ENCODE data around the gene DCP1B. TPM values are rescaled to one million over a fixed set of nuclear protein-coding genes. Genes with fewer than 3 reads are reported as not detected.

DCP1B gene
- total and polyA plus RNA-seq, 2 of the 4 experiments (the other 2 are of a cell fraction) = 13.3 to 19.7 TPM

- no peak overlapping the region for H3K9ac ChIP-seq (ENCODE audit: low read depth, low read length)
These were observed 26.7 kb downstream of the DCP1B start for GRCh38 chr12:1977588-1977987.

More at GRCh38 chr12:1977588-1977987, 26.7 kb downstream of the DCP1B start:
- no peak overlapping the region for H4K91ac ChIP-seq (ENCODE audit: insufficient read depth, low read depth, low read length)
- H3K79me1 ChIP-seq (ENCODE audit: low read depth in 1 of 2, low read length in 2 of 2) = peaks cover 0 to 14% of the 10 kb centered on the region in 2 experiments; a peak in 2 of 4 replicates
- H2BK20ac ChIP-seq (ENCODE audit: low read depth, low read length) = no peak overlapping the region
- intact Hi-C loops (cut with micrococcal nuclease) = no loop called here
- no peak overlapping the region for H2AK9ac ChIP-seq (replicated peaks; ENCODE audit: low read depth, low read length, poor library complexity)
- no peak overlapping the region for H2AK5ac ChIP-seq (ENCODE audit: low read depth, low read length)
- H2BK120ac ChIP-seq (ENCODE audit: low read depth, low read length) = no peak overlapping the region
- no peak overlapping the region for H3K4me2 ChIP-seq (ENCODE audit: low read depth, low read length)
- H3K4ac ChIP-seq (ENCODE audit: low read depth, low read length) = no peak overlapping the region
- TF ChIP-seq CHD1 (IDR thresholded peaks at IDR 0.05; ENCODE audit: low read depth, low read length) = no peak
- no peak for TF ChIP-seq RAD21 (IDR thresholded peaks at IDR 0.05; ENCODE audit: low read length)
- no peak for TF ChIP-seq NFE2L2 (IDR thresholded peaks at IDR 0.05; ENCODE audit: low read depth, low read length)
- TF ChIP-seq MXI1 (IDR thresholded peaks at IDR 0.05; ENCODE audit: borderline replicate concordance, low read depth, low read length) = no peak
- no peak for TF ChIP-seq POLR2A (IDR thresholded peaks at IDR 0.05; ENCODE audit: low read depth, low read length)
- TF ChIP-seq BHLHE40 (IDR thresholded peaks at IDR 0.05; ENCODE audit: low read depth, low read length) = no peak
- no peak for TF ChIP-seq RFX5 (IDR thresholded peaks at IDR 0.05; ENCODE audit: low read depth, low read length)
- no peak for TF ChIP-seq CTCF (conservative IDR thresholded peaks at IDR 0.05; ENCODE audit: low read depth, low read length)
- TF ChIP-seq MAZ (IDR thresholded peaks at IDR 0.05; ENCODE audit: borderline replicate concordance, low read depth, low read length) = no peak
- no peak for TF ChIP-seq MAFK (IDR thresholded peaks at IDR 0.05; ENCODE audit: low read depth, low read length)
- TF ChIP-seq RCOR1 (IDR thresholded peaks at IDR 0.05; ENCODE audit: insufficient replicate concordance, low read length) = no peak
- no peak for TF ChIP-seq ELK1 (IDR thresholded peaks at IDR 0.05; ENCODE audit: borderline replicate concordance, low read depth, low read length)
- TF ChIP-seq USF2 (IDR thresholded peaks at IDR 0.05; ENCODE audit: low read depth, low read length) = no peak
- TF ChIP-seq FOS (IDR thresholded peaks at IDR 0.05; ENCODE audit: low read depth, low read length) = no peak; the same call in 1 of the 2 replicates
- TF ChIP-seq CEBPB (IDR thresholded peaks at IDR 0.05; ENCODE audit: low read depth, low read length) = no peak
- TF ChIP-seq SMC3 (IDR thresholded peaks at IDR 0.05; ENCODE audit: low read depth, low read length) = no peak
- no peaks in the 10 kb centered on the region for H3K27me3 ChIP-seq (ENCODE audit: control insufficient read depth, insufficient read depth, low read length)
- in situ Hi-C loops (cut with MboI; ENCODE audit: low sequenced_read_pairs) = no loop called here
- H2AFZ ChIP-seq (replicated peaks; ENCODE audit: low read length, poor library complexity) = no peak overlapping the region
- H3K4me1 ChIP-seq (ENCODE audit: control insufficient read depth, insufficient read depth, low read length) = no peaks in the 10 kb centered on the region
- no peak overlapping the region for H3K18ac ChIP-seq (ENCODE audit: low read depth, low read length)
- no peak overlapping the region for H4K8ac ChIP-seq (ENCODE audit: low read depth in 2 of 2, low read length in 2 of 2)
- no TSS peak for BruUV-seq (replicated peaks)
- H3K56ac ChIP-seq (ENCODE audit: extremely low read depth, insufficient read depth, low read length) = no peak overlapping the region
- H4K20me1 ChIP-seq (ENCODE audit: insufficient read depth, low read length) = no peaks in the 10 kb centered on the region; the same call in 1 of the 2 replicates
- no peaks in the 10 kb centered on the region for H3K9me3 ChIP-seq (ENCODE audit: control insufficient read depth, insufficient read depth, low read length)
- no peak overlapping the region for H3K23ac ChIP-seq (ENCODE audit: low read depth, low read length)
- no peak overlapping the region for H3K27ac ChIP-seq (ENCODE audit: insufficient read depth, low read length)
- H3K4me3 ChIP-seq (ENCODE audit: insufficient read depth, low read depth, low read length) = no peak overlapping the region
- no peak overlapping the region for H2BK15ac ChIP-seq (ENCODE audit: low read depth, low read length)
- H2BK5ac ChIP-seq (ENCODE audit: low read depth, low read length, poor library complexity, severe bottlenecking) = no peak overlapping the region
- H3K36me3 ChIP-seq (ENCODE audit: control insufficient read depth, insufficient read depth, low read length) = no peaks in the 10 kb centered on the region; the same call in 1 of the 2 replicates
- no peak overlapping the region for H3K14ac ChIP-seq (replicated peaks; ENCODE audit: low read depth, low read length)
- ATAC-seq (ENCODE audit: low read depth) (no peak), DNase-seq (no peak)
- ChIA-PET POLR2A (ENCODE audit: unreplicated experiment) (no interaction called here), CTCF (no interaction called here)
- H3K9me1 ChIP-seq (ENCODE audit: insufficient read depth, low read length) = no peaks in the 10 kb centered on the region
- no peak overlapping the region for H4K5ac ChIP-seq (ENCODE audit: low read depth, low read length)
- WGBS, 2 experiments (ENCODE audit: extremely low coverage in 2 of 2, insufficient read length in 1 of 2) = no CpG with 5 or more reads among the region's 1 CpG
- dilution Hi-C loops (cut with HindIII; ENCODE audit: low sequenced_read_pairs, unreplicated experiment) = no loop called here
